ENCODE measurements around the gene DISP1. TPM values are rescaled to one million over a fixed set of nuclear protein-coding genes. Genes with fewer than 3 reads are reported as not detected.

Gene DISP1
- total and polyA plus RNA-seq, 4 donors = 1.6 to 4.2 (median 2.6) TPM

- H3K4me3 ChIP-seq (ENCODE audit: low read depth in 1 of 3, low read length in 3 of 3) = no peak overlapping the region
- TF ChIP-seq JUND (IDR thresholded peaks at IDR 0.05) = no peak
- TF ChIP-seq FOXA2 (IDR thresholded peaks at IDR 0.05) = no peak
- TF ChIP-seq HNF4A (conservative IDR thresholded peaks at IDR 0.05) = no peak
- TF ChIP-seq YY1 (IDR thresholded peaks at IDR 0.05) = no peak
- TF ChIP-seq REST (IDR thresholded peaks at IDR 0.05) = no peak
- TF ChIP-seq GABPA (IDR thresholded peaks at IDR 0.05 in 1 of 2, conservative IDR thresholded peaks at IDR 0.05 in 1 of 2) = no peak
- TF ChIP-seq CTCF (IDR thresholded peaks at IDR 0.05; ENCODE audit: low read depth, low read length, missing input control) = no peak
- no peak for TF ChIP-seq HNF4G (IDR thresholded peaks at IDR 0.05)
- no peak for TF ChIP-seq FOXA1 (IDR thresholded peaks at IDR 0.05)
- TF ChIP-seq SP1 (IDR thresholded peaks at IDR 0.05) = no peak
- TF ChIP-seq ATF3 (IDR thresholded peaks at IDR 0.05) = no peak
- TF ChIP-seq EGR1 (IDR thresholded peaks at IDR 0.05; ENCODE audit: low read depth in 2 of 2) = no peak
- TF ChIP-seq NR2F2 (IDR thresholded peaks at IDR 0.05) = no peak
- no peak for TF ChIP-seq TAF1 (conservative IDR thresholded peaks at IDR 0.05)
- TF ChIP-seq MAX (IDR thresholded peaks at IDR 0.05) = no peak
- TF ChIP-seq RXRA (IDR thresholded peaks at IDR 0.05) = no peak
- TF ChIP-seq RAD21 (IDR thresholded peaks at IDR 0.05) = no peak
- TF ChIP-seq, protein P1, sequence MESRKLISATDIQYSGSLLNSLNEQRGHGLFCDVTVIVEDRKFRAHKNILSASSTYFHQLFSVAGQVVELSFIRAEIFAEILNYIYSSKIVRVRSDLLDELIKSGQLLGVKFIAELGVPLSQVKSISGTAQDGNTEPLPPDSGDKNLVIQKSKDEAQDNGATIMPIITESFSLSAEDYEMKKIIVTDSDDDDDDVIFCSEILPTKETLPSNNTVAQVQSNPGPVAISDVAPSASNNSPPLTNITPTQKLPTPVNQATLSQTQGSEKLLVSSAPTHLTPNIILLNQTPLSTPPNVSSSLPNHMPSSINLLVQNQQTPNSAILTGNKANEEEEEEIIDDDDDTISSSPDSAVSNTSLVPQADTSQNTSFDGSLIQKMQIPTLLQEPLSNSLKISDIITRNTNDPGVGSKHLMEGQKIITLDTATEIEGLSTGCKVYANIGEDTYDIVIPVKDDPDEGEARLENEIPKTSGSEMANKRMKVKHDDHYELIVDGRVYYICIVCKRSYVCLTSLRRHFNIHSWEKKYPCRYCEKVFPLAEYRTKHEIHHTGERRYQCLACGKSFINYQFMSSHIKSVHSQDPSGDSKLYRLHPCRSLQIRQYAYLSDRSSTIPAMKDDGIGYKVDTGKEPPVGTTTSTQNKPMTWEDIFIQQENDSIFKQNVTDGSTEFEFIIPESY (IDR thresholded peaks at IDR 0.05) = no peak
- no peaks in the 10 kb centered on the region for H3K4me1 ChIP-seq (ENCODE audit: control insufficient read depth in 4 of 4, insufficient read depth in 4 of 4, low read length in 3 of 4)
- 88% methylated on average over 2 of the region's 2 CpGs for WGBS
- H3K9ac ChIP-seq (ENCODE audit: low read depth in 1 of 2, low read length in 2 of 2) = no peak overlapping the region
- DNase-seq (ENCODE audit: low spot score) = no peak
- no peaks in the 10 kb centered on the region for H3K27me3 ChIP-seq (ENCODE audit: control insufficient read depth in 4 of 4, insufficient read depth in 4 of 4, low read length in 3 of 4)
- H3K36me3 ChIP-seq (ENCODE audit: control insufficient read depth in 4 of 4, insufficient read depth in 3 of 4, low read depth in 1 of 4, low read length in 3 of 4) = no peaks in the 10 kb centered on the region
- H3K27ac ChIP-seq (ENCODE audit: low read depth in 1 of 2, low read length in 2 of 2) = no peak overlapping the region
- H3K9me3 ChIP-seq (ENCODE audit: control insufficient read depth in 4 of 4, low read length in 3 of 4) = peaks cover 3 to 12% (median 3%) of the 10 kb centered on the region in 4 donors
Observed at GRCh38 chr1:222769971-222770620, 44.7 kb upstream of the DISP1 start.
